Measurements from ENCODE around the gene NFIB.

DNA sequence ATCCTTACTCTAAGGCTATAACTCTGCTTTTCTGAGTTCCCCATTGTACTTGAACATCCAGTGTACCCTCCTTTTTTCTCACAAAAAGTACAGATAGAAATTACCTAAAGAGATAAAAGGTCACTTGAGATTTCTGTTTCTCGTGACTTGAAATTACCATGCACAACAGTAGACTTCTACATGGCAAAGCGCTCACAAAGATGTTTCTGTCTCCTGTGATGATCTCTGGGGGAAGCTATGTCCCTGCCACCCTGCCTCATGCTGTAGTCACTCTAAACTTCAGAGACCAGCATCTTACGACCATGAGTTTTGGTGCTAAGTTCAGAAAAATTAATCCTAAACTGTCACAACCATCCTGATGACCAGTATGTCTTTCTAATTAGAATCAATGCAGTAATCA lies 36.2 kb downstream of the NFIB start:
- no peak for TF ChIP-seq POLR2A (IDR thresholded peaks at IDR 0.05; ENCODE audit: low read depth, low read length)
- no peak for TF ChIP-seq CTCF (IDR thresholded peaks at IDR 0.05; ENCODE audit: extremely low read depth in 1 of 2, insufficient read depth in 1 of 2, low read depth in 1 of 2, low read length in 2 of 2)
- no peak for TF ChIP-seq EZH2 (IDR thresholded peaks at IDR 0.05; ENCODE audit: borderline replicate concordance, low read depth, low read length, severe bottlenecking)
- TF ChIP-seq FOS (IDR thresholded peaks at IDR 0.05; ENCODE audit: borderline replicate concordance, insufficient read depth, low read length) = no peak
- no peak for TF ChIP-seq JUN (IDR thresholded peaks at IDR 0.05; ENCODE audit: borderline replicate concordance, insufficient read depth, insufficient read length, low read depth)
- TF ChIP-seq POLR2AphosphoS5 (IDR thresholded peaks at IDR 0.05; ENCODE audit: insufficient read depth, low read depth, low read length) = no peak

Data from endothelial cell of umbilical vein (primary cell).